Keratinocyte (primary cell): ENCODE measurements around the gene LSM5. TPM values are rescaled to one million over a fixed set of nuclear protein-coding genes. Genes with fewer than 3 reads are reported as not detected.

Source experiments
- DNase-seq: peaks from one replicate; pipeline ENCODE4 v3.0.0-alpha.2; 2011; ENCODE audit warnings: low read depth, missing footprints, low spot score
- FAIRE-seq: peaks from 2 replicates; lab custom pipeline; 2011; peaks lifted over from hg19 to GRCh38; lab: Jason Lieb, UNC
- H2AFZ ChIP-seq: 2 replicates; pipeline ENCODE4 v1.6.0; 2012; ENCODE audit warnings: low read length, control low read depth, inconsistent platforms; ENCODE audit not compliant: control insufficient read depth
- H3K27ac ChIP-seq: 2 replicates; pipeline ENCODE4 v1.5.1; 2011; ENCODE audit warnings: low read length; ENCODE audit not compliant: control insufficient read depth, insufficient read depth
- H3K27me3 ChIP-seq: 3 replicates; pipeline ENCODE4 v1.6.0; 2011; ENCODE audit warnings: low read length; ENCODE audit not compliant: control insufficient read depth, insufficient read depth; ENCODE audit errors: extremely low read depth
- H3K36me3 ChIP-seq, 2 experiments: 2 replicates in 1 of 2; 3 replicates in 1 of 2; pipeline ENCODE4 v1.5.1; 2011; ENCODE audit warnings: low read length in 2 of 2, mild to moderate bottlenecking in 1 of 2; ENCODE audit not compliant: control insufficient read depth in 2 of 2, insufficient read depth in 2 of 2; ENCODE audit errors: extremely low read depth in 1 of 2
- H3K4me1 ChIP-seq: 3 replicates; pipeline ENCODE4 v1.5.1; 2011; ENCODE audit warnings: low read length; ENCODE audit not compliant: control insufficient read depth, insufficient read depth; ENCODE audit errors: extremely low read depth
- H3K4me2 ChIP-seq: 3 replicates; pipeline ENCODE4 v1.6.0; 2011; ENCODE audit warnings: low read depth, low read length; ENCODE audit not compliant: control insufficient read depth, insufficient read depth; ENCODE audit errors: extremely low read depth
- H3K4me3 ChIP-seq, 3 experiments: fragments of 200-600 bp in 1 of 3; sonication (generic) in 1 of 3; 2 replicates in 2 of 3; 3 replicates in 1 of 3; pipeline ENCODE4 v1.5.1; 2011 to 2016; ENCODE audit warnings: low read length in 3 of 3, mild to moderate bottlenecking in 3 of 3, control low read depth in 2 of 3, inconsistent platforms in 1 of 3, low read depth in 1 of 3, mixed read lengths in 1 of 3, mixed run types in 1 of 3, moderate library complexity in 1 of 3; ENCODE audit not compliant: control insufficient read depth in 2 of 3, insufficient read depth in 2 of 3; ENCODE audit errors: extremely low read depth in 1 of 3
- H3K79me2 ChIP-seq: 2 replicates; pipeline ENCODE4 v1.6.0; 2012; ENCODE audit warnings: low read length; ENCODE audit not compliant: control insufficient read depth, insufficient read depth
- H3K9ac ChIP-seq: 3 replicates; pipeline ENCODE4 v1.6.0; 2011; ENCODE audit warnings: low read length; ENCODE audit not compliant: control insufficient read depth, insufficient read depth; ENCODE audit errors: extremely low read depth
- H3K9me1 ChIP-seq: 3 replicates; pipeline ENCODE4 v1.6.0; 2011; ENCODE audit warnings: low read length; ENCODE audit not compliant: control insufficient read depth, insufficient read depth; ENCODE audit errors: extremely low read depth
- H3K9me3 ChIP-seq: 2 replicates; pipeline ENCODE4 v1.5.1; 2012; ENCODE audit warnings: low read depth, low read length; ENCODE audit not compliant: control insufficient read depth
- H4K20me1 ChIP-seq: 3 replicates; pipeline ENCODE4 v1.6.0; 2011; ENCODE audit warnings: low read length; ENCODE audit not compliant: control insufficient read depth, insufficient read depth; ENCODE audit errors: extremely low read depth
- EZH2 ChIP-seq: IDR thresholded peaks from one replicate; pipeline ENCODE4 v1.6.1; 2012; ENCODE audit warnings: inconsistent platforms, mild to moderate bottlenecking, low read length, moderate library complexity
- dilution Hi-C: fragments of 300-500 bp; cut with MboI; formaldehyde crosslinking; loops from one replicate; pipeline ENCODE4 v1.7.0; 2020; ENCODE audit warnings: low sequenced_read_pairs; ENCODE audit not compliant: extremely low pct_ligation_motif_present
- polyA plus RNA-seq, 5 experiments: library from polyadenylated mRNA; depleted of rRNA in 3 of 5; stranded (reverse) in 3 of 5; stranded (forward) in 1 of 5; unstranded in 1 of 5; fragments of >200 nt; gene quantifications; 1 replicate in 1 of 5; 2 replicates in 3 of 5; 3 replicates in 1 of 5; pipeline versions ENCODE4 v1.2.1 to v1.2.3, GENCODE V29; 2011 to 2012; ENCODE audit warnings: missing spikeins in 2 of 5, low read depth in 1 of 5, low replicate concordance in 1 of 5
- TF ChIP-seq, protein P1 (sequence below), 3 experiments: IDR thresholded peaks in 1 of 3; conservative IDR thresholded peaks in 1 of 3; optimal IDR thresholded peaks in 1 of 3; 2 replicates in 2 of 3; 3 replicates in 1 of 3; pipeline versions ENCODE3 to v1.5.1; 2011; ENCODE audit warnings: low read length in 3 of 3, mild to moderate bottlenecking in 3 of 3, moderate library complexity in 2 of 3, control low read depth in 1 of 3, inconsistent platforms in 1 of 3; ENCODE audit not compliant: insufficient read depth in 2 of 3; ENCODE audit errors: extremely low read depth in 1 of 3

LSM5 gene
- polyA plus RNA-seq, 1 donor (not counting 4 experiments of a cell fraction or from before 2014, with no cell fraction given), result 90.2 TPM

DNA sequence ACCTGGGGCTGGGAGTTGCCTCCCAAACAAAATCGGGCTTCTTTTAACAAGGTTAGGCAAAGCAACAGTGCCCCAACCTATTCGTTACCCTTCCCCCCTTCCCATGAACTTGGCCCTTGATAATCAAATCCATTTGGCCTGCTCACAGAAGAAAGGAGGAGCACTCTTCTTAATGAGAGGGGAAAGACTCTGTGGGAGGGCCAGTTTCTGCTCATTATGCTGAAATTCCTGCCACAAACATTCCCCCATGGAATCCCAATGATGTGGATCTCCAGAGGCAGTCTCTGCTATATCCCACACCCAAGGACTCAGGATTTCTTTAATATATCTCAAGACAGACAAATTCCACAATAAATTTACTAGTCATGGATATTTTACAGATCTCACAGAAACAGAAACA lies 43.0 kb downstream of the LSM5 start:
- H3K4me2 ChIP-seq, result no peak overlapping the region
- no peaks in the 10 kb centered on the region for H3K79me2 ChIP-seq
- no peaks in the 10 kb centered on the region for H3K36me3 ChIP-seq
- H3K9ac ChIP-seq, result no peak overlapping the region
- H3K4me1 ChIP-seq, result no peaks in the 10 kb centered on the region
- no peaks in the 10 kb centered on the region for H3K9me1 ChIP-seq
- H3K27me3 ChIP-seq, result no peaks in the 10 kb centered on the region
- no peak for DNase-seq
- dilution Hi-C loops, result no loop called here
- H3K4me3 ChIP-seq, result no peak overlapping the region
- no peak for TF ChIP-seq EZH2
- TF ChIP-seq, protein P1, sequence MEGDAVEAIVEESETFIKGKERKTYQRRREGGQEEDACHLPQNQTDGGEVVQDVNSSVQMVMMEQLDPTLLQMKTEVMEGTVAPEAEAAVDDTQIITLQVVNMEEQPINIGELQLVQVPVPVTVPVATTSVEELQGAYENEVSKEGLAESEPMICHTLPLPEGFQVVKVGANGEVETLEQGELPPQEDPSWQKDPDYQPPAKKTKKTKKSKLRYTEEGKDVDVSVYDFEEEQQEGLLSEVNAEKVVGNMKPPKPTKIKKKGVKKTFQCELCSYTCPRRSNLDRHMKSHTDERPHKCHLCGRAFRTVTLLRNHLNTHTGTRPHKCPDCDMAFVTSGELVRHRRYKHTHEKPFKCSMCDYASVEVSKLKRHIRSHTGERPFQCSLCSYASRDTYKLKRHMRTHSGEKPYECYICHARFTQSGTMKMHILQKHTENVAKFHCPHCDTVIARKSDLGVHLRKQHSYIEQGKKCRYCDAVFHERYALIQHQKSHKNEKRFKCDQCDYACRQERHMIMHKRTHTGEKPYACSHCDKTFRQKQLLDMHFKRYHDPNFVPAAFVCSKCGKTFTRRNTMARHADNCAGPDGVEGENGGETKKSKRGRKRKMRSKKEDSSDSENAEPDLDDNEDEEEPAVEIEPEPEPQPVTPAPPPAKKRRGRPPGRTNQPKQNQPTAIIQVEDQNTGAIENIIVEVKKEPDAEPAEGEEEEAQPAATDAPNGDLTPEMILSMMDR (optimal IDR thresholded peaks at IDR 0.05 in 1 of 3, IDR thresholded peaks at IDR 0.05 in 1 of 3, conservative IDR thresholded peaks at IDR 0.05 in 1 of 3; ENCODE audit: extremely low read depth in 1 of 3, insufficient read depth in 2 of 3, low read length in 3 of 3), result no peak
- H4K20me1 ChIP-seq, result no peaks in the 10 kb centered on the region
- FAIRE-seq, result no peak
- no peak overlapping the region for H3K27ac ChIP-seq
- no peak overlapping the region for H2AFZ ChIP-seq
- H3K9me3 ChIP-seq, result no peaks in the 10 kb centered on the region

DNA sequence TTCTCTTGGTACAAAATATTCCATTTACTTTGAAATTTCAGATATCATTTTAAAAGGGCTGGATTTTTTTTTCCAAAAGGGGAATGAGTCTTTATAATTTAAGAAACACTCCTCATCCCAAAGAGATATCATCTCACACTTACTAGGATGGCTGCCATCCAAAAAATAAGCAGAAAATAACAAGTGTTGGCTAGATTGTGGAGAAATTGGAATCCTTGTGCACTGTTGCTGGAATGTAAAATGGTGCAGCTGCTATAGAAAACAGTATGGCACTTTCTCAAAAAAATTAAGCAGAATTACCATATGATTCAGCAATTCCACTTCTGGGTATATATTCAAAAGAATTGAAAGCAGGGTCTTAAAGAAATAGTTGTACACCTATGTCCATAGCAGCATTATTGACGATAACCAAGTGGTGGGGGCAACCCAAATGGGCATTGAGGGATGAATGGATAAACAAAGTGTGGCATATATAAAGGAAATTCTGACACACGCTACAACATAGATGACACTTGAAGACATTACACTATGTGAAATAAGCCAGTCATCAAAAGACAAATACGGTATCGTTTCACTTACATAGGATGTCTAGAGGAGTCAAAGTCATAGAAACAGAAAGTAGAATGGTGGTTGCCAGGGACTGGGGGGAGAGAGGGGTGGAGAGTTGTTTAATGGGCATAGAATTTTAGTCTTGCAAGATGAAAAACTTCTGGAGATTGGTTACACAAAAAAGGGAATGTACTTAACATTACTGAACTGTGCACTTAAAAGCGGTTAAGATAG lies 53.8 kb downstream of the LSM5 start:
- H2AFZ ChIP-seq, result no peak overlapping the region
- FAIRE-seq (no peak), DNase-seq (no peak)
- H3K79me2 ChIP-seq, result no peaks in the 10 kb centered on the region
- no peak overlapping the region for H3K9ac ChIP-seq
- no peak overlapping the region for H3K4me3 ChIP-seq
- no peak overlapping the region for H3K4me2 ChIP-seq
- no peak overlapping the region for H3K27ac ChIP-seq
- H4K20me1 ChIP-seq, result no peaks in the 10 kb centered on the region
- H3K4me1 ChIP-seq, result no peaks in the 10 kb centered on the region
- TF ChIP-seq, protein P1 (optimal IDR thresholded peaks at IDR 0.05 in 1 of 3, IDR thresholded peaks at IDR 0.05 in 1 of 3, conservative IDR thresholded peaks at IDR 0.05 in 1 of 3; ENCODE audit: extremely low read depth in 1 of 3, insufficient read depth in 2 of 3, low read length in 3 of 3), result no peak
- no peak for TF ChIP-seq EZH2
- H3K9me1 ChIP-seq, result no peaks in the 10 kb centered on the region
- H3K36me3 ChIP-seq, result no peaks in the 10 kb centered on the region
- dilution Hi-C loops, result no loop called here
- H3K27me3 ChIP-seq, result no peaks in the 10 kb centered on the region
- H3K9me3 ChIP-seq, result no peaks in the 10 kb centered on the region

Other genes with a start within 250 kb of the LSM5 start
- 15.3 to 22.2 TPM (median 17.1 TPM) in 3 replicates for gene AVL9, start 5.1 kb upstream of the LSM5 start, polyA plus RNA-seq